Fibroblast of villous mesenchyme (primary cell): Measurements from ENCODE around the gene TRIM75. TPM values are rescaled to one million over a fixed set of nuclear protein-coding genes. Genes with fewer than 3 reads are reported as not detected.

Source experiments
- DNase-seq: peaks from one replicate; pipeline ENCODE4 v3.0.0-alpha.2; 2010; ENCODE audit warnings: low read depth
- H3K4me3 ChIP-seq: 2 replicates; pipeline ENCODE4 v1.5.1; 2011; ENCODE audit warnings: low read depth, mild to moderate bottlenecking, low read length
- total RNA-seq: library from RNA; depleted of rRNA; stranded (reverse); fragments of >200 nt; gene quantifications from 2 replicates; pipeline ENCODE4 v1.2.3, GENCODE V29; 2012
- TF ChIP-seq, protein P1 (sequence below): IDR thresholded peaks from 2 replicates; pipeline ENCODE4 v1.5.1; 2012; ENCODE audit warnings: low read depth, mild to moderate bottlenecking, low read length; ENCODE audit not compliant: insufficient read depth

TRIM75 gene
- 0.32 TPM in 1 of 2 replicates, not detected in the other for total RNA-seq

DNA sequence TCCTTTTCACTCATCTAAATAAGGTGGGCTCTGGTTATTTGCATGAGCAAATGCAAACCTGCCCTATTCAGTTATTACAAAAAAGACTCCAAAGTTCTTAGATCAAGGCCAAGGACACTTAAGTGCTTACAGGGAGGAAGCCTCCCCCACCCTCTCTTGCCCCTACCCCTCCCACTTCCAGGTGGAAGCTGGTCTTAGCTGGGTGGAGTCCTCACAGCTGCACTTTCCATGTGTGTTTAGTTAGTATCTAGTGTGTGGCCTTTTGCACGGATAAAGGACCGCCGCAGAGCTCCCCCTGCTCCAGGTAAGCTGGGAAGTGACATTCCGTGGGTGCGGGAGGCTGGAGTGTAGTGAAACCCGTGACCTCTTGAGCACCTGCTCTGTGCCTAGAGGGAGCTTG is at the start of gene TRIM75:
Gene TRIM75, plus strand, starts transcription at position 222 of the 400 bp plus-strand sequence. CDS start 5,282 bp downstream, outside the sequence.
- no peak for DNase-seq
- TF ChIP-seq, protein P1, sequence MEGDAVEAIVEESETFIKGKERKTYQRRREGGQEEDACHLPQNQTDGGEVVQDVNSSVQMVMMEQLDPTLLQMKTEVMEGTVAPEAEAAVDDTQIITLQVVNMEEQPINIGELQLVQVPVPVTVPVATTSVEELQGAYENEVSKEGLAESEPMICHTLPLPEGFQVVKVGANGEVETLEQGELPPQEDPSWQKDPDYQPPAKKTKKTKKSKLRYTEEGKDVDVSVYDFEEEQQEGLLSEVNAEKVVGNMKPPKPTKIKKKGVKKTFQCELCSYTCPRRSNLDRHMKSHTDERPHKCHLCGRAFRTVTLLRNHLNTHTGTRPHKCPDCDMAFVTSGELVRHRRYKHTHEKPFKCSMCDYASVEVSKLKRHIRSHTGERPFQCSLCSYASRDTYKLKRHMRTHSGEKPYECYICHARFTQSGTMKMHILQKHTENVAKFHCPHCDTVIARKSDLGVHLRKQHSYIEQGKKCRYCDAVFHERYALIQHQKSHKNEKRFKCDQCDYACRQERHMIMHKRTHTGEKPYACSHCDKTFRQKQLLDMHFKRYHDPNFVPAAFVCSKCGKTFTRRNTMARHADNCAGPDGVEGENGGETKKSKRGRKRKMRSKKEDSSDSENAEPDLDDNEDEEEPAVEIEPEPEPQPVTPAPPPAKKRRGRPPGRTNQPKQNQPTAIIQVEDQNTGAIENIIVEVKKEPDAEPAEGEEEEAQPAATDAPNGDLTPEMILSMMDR, result no peak
- no peak within 1 kb of the TSS for H3K4me3 ChIP-seq

DNA sequence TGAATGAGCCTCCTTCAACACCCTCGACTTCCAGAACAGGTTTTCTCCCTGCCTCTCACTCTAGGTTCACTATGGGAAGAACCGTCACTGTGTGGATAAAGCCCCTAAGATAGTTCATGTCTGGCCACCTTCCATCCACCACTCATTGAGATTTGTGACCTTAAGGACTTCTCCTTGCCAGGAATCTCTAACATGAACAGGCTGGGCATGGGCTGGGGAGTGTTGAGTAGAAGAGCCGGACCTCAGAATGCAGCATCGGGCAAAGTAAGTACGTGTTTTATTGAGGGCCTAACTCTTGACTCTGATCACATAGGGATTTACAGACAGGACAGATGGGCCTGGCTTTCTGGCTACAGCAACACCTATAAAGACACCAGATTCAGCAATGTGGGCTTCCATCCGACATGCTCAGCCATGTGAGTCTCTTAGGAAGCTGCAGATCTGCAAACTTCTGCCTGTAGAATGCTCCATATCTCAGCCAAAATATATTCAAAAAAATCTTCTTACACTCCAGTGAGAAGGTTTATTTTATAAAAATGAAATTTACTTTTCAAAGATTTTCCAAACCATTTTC is 48.2 kb upstream of the TRIM75 start:
- no peak for DNase-seq

DNA sequence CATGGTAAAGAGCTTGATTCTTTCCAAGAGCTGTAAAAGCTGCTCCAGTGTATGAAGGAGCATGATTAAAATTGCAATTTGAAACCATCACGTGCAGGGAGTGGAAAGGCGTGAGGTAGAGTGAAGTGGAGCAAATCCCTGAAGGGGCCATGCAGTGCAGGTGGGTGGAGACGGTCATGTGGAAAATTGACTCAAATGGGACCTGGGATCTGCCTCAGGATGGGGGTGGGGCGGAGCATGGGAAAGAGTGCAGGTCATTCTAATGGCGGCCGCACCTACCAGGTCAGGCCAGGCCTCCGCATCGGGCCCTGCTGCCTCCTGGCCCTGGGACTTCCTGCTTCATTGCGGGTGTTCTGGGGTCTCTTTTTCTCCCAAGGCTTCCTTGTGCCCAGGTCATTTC is 47.2 kb upstream of the TRIM75 start:
- no peak overlapping the region for H3K4me3 ChIP-seq
- TF ChIP-seq, protein P1, result no peak
- DNase-seq, result no peak

More for the DNA sequence above, 48.2 kb upstream of the TRIM75 start:
- TF ChIP-seq, protein P1, result no peak
- no peak overlapping the region for H3K4me3 ChIP-seq

DNA sequence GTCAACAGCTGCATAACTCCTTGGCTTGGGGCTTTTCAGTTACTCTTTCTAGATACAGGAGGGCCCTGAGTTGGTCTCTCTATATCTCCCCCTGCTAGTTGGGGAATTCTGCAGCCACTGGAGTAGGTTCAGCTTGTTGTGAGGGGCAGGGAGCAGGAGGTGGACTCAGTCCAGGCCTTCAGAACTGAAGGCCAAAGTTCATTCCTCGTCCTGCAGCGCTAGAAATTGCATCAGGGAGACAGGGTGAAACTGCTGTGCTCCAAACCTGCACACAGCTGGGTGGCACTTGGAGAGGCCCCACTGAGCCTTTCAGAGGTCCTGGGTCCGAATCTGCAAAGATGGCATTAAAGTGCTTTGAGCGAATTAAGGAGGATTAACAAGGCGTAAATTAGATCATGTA is 46.8 kb upstream of the TRIM75 start:
- TF ChIP-seq, protein P1, result no peak
- H3K4me3 ChIP-seq, result no peak overlapping the region
- no peak for DNase-seq

DNA sequence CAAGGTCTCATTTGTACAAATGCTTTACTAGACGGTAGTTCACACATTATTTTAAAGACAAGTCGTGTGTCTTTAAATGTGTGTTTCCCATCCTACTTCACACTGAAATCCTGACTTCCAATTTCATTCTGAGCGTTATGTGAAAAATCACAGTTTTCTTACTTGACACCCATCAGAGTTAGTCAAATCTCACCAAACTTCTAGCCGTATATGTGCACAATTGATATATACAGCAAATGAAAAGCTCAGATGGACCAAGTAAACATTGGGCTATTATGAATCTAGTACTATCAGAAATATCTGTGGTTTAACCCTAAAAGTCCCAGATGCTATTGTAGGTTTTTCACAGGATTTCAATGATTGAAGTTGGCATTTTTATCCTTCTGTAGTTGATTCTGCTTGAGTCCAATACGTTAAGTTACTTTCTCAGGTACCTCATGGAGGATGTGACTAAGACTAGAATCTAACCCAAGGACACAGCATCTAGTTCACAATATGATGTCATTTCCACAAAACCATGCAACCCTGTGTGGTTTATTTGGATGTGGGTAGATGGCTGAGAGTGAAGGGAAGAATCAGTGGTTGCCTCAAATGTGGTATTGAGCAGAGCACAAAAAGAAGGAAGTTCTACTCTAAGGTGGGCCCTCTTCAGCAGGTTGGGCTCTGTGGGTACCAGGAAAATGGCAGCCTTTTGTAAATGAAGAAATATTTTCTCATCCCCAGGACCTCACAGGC is 44.0 kb upstream of the TRIM75 start:
- TF ChIP-seq, protein P1, result no peak
- DNase-seq, result no peak
- no peak overlapping the region for H3K4me3 ChIP-seq

DNA sequence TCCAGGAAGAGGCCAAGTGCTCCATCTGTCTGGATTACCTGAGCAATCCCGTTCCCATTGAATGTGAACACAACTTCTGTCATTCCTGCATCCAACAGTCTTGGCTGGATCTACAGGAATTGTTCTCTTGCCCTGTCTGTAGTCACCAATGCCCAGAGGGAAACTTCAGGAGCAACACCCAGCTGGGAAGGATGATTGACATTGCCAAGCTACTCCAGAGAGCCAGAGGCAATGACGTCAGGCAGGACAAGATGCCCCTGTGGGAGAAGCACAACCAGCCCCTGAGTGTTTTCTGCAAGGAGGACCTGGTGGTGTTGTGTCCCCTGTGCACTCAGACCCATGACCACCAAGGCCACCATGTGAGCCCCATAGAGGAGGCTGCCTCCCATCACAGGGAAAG is 43.2 kb upstream of the TRIM75 start:
- no peak overlapping the region for H3K4me3 ChIP-seq
- TF ChIP-seq, protein P1, result no peak
- DNase-seq, result no peak
